GM21619 (cell line): ENCODE measurements around the gene CHD2.

Source experiments
- ATAC-seq: cut with Tn5 transposase; IDR thresholded peaks from one replicate; pipeline ENCODE4 v1.9.1; 2021; ENCODE audit not compliant: unreplicated experiment

The CHD2 gene

GRCh38 chr15:92958105-92958504 is 58.0 kb downstream of the CHD2 start:
- ATAC-seq: no peak

DNA sequence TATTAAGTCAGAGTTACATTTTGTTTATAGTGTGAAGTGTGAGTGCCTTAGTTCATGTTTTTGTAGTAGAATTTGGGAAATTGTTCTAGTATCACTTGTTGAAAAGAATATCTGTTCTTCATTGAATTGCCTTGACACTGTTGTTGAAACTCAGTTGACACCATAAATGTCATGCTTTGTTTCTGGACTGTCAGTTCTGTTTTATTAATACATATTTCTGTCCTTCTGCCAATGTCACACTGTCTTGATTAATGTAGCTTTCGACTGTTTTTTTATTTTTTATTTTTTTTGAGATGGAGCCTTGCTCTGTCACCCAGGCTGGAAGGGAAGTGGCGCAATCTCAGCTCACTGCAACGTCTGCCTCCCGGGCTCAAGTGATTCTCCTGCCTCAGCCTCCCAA is 59.1 kb downstream of the CHD2 start:
- ATAC-seq: no peak

DNA sequence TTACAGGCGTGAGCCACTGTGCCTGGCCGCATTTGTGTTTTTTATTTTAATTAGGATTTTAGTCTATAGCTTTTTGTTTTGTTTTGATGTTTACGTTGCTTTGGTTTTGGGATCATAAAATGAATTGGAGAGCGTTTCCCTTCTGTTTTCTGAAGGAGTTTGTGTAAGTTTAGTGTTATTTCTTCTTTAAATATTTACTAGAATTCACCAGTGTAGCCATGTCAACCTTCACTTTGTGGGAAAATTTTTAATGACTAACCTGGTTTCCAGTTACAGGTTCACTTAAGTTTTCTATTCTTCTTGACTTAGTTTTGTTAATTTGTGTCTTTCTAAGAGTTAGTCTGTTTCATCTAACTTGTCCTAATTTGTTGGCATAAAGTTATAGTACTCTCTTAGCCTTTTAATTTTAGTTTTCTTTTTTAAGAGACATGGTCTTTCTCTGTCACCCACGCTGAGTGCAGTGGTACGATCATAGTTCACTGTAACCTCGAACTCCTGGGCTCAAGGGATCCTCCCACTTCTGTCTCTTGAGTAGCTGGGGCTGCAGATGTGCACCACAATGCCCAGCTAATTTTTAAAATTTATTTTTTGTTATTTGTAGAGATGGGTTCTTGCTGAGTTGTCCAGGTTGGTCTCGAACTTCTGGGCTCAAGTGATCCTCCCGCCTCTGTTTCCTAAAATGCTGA is 61.0 kb downstream of the CHD2 start:
- no peak for ATAC-seq

GRCh38 chr15:92962914-92963313 is 62.8 kb downstream of the CHD2 start:
- no peak for ATAC-seq

DNA sequence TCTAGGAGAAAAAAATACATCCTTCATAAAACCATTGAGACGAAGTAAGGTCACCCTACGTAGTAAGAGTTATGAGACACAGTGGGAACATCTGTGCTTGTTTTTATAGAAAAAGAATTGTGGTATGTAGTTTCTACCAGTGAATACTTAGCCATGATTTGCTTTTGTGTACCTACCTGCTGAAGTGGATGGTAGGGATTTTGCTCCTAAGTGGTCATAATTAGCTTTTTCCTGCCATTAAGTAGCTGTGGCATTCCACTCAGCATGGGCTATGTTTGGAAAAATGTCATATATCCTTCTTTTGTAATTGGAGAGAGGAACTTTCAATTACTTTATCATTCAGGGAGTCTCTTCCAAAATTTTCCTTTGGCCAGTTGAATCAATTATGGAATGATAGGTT is 63.7 kb downstream of the CHD2 start:
- ATAC-seq: no peak

DNA sequence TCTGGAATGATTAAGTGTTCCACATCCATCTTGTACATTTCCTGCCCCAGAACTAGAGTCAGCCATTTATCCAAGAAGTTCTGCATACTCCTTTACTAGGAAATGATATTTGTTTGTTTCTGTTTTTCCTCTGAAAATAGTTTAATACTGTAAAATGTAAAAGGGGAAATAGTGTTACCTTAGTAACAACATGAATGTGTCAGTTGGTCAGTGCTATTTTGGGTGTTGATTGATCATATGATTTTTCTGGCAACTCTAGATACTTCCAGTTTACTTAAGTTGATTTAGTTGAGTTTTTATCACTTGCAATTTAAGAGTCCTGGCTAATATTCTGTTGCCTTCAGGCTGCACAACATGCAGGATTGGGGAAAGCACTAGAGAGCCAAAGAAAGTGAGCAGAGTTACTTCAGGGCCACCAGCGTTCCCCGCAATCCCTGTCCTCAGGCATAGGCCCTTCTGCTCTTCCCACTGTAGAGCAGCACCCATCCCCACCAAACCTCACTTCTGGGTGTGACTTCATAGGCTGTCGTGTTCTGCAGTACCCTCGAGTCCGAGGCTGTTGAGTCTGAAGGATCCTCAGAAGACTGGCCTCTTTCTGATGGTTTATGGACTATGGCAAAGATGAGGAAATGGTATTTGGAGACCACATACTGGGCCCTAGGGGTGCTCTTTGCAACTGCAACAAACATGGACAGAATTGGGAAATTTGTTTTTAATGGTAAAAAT is 69.0 kb downstream of the CHD2 start:
- ATAC-seq: no peak

- no peak for ATAC-seq
Observed at GRCh38 chr15:92970656-92971055, 70.5 kb downstream of the CHD2 start.

GRCh38 chr15:92971081-92971480 is 71.0 kb downstream of the CHD2 start:
- no peak for ATAC-seq

- ATAC-seq: no peak
Observed at GRCh38 chr15:92971713-92972112, 71.6 kb downstream of the CHD2 start.

- no peak for ATAC-seq
Observed at GRCh38 chr15:92974183-92974915, 74.2 kb downstream of the CHD2 start.

GRCh38 chr15:92979011-92979701 is 79.0 kb downstream of the CHD2 start:
- no peak for ATAC-seq

DNA sequence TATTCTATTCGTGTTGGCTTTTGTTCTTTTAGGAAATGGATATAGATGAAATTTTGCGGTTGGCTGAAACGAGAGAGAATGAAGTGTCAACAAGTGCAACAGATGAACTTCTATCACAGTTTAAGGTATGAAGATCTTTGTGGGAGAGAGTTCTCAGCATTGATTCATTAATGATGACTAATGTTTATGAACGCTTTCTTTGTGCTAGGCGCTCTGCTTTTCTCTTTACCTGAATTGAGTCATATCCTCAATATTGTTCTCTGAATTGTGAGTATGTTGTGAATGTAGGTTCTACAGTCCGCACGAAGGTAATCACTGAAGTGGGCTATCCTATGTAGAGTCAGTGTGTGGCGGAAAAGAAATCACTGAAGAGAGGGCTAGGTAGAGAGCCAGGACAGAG is 81.2 kb downstream of the CHD2 start:
- ATAC-seq: no peak

- no peak for ATAC-seq
Observed at GRCh38 chr15:92984161-92984560, 84.0 kb downstream of the CHD2 start.

GRCh38 chr15:92989470-92989869 is 89.3 kb downstream of the CHD2 start:
- ATAC-seq: peak; percentile 81

GRCh38 chr15:92990031-92990430 is 89.9 kb downstream of the CHD2 start:
- no peak for ATAC-seq

- ATAC-seq: no peak
Observed at GRCh38 chr15:92992720-92993119, 92.6 kb downstream of the CHD2 start.

DNA sequence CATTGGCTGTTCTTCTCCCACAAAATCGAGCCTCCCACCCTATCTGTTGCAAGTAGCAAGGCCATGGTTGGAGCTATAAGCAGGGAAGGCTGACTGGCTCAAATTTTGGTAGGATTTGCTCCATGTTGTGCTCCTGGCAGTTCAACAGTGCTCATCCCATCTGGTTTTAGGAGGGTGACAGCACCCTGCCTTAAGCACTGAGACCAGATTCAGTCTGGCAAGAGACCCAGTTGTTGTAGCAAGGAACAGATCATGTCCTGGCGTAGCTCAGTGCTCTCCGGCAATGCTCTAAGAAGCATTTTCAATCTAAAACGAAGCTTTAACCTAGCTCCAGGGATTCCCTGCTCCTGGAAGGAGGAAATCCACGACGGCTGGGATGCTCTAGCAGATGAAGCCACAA is 97.7 kb downstream of the CHD2 start:
- ATAC-seq: no peak

- ATAC-seq: no peak
Observed at GRCh38 chr15:93001156-93001555, 101.0 kb downstream of the CHD2 start.

- no peak for ATAC-seq
Observed at GRCh38 chr15:93001881-93002280, 101.8 kb downstream of the CHD2 start.

GRCh38 chr15:93005133-93005532 is 105.0 kb downstream of the CHD2 start:
- no peak for ATAC-seq

GRCh38 chr15:93007994-93008393 is 107.9 kb downstream of the CHD2 start:
- ATAC-seq: no peak
